ENCODE results near the gene CPEB3.

Gene CPEB3

GRCh38 chr10:92184977-92185376 lies 105.9 kb downstream of the CPEB3 start:
- DNase-seq (ENCODE audit: insufficient read length, low spot score) (no peak), FAIRE-seq (no peak)
- TF ChIP-seq SPI1 (IDR thresholded peaks at IDR 0.05; ENCODE audit: low read depth, low read length) (no peak), POLR2A (IDR thresholded peaks at IDR 0.05; ENCODE audit: low read depth, low read length) (no peak), TAF1 (IDR thresholded peaks at IDR 0.05; ENCODE audit: low read depth, low read length) (no peak), PAX5 (IDR thresholded peaks at IDR 0.05; ENCODE audit: insufficient read depth, low read length, severe bottlenecking) (no peak)

GRCh38 chr10:92183199-92183598 lies 107.7 kb downstream of the CPEB3 start:
- FAIRE-seq (no peak), DNase-seq (ENCODE audit: insufficient read length, low spot score) (no peak)
- TF ChIP-seq POLR2A (IDR thresholded peaks at IDR 0.05; ENCODE audit: low read depth, low read length) (no peak), POU2F2 (IDR thresholded peaks at IDR 0.05; ENCODE audit: low read depth, low read length) (no peak), SPI1 (IDR thresholded peaks at IDR 0.05; ENCODE audit: low read depth, low read length) (no peak), PAX5 (IDR thresholded peaks at IDR 0.05; ENCODE audit: insufficient read depth, low read length, severe bottlenecking) (no peak), POLR2AphosphoS5 (IDR thresholded peaks at IDR 0.05; ENCODE audit: low read depth, low read length) (no peak), TAF1 (IDR thresholded peaks at IDR 0.05; ENCODE audit: low read depth, low read length) (no peak)

GRCh38 chr10:92181575-92181974 lies 109.3 kb downstream of the CPEB3 start:
- no peak for DNase-seq (ENCODE audit: insufficient read length, low spot score)
- FAIRE-seq, result no peak
- TF ChIP-seq SPI1 (IDR thresholded peaks at IDR 0.05; ENCODE audit: low read depth, low read length), result peak; percentile 67
- TF ChIP-seq TAF1 (IDR thresholded peaks at IDR 0.05; ENCODE audit: low read depth, low read length), result no peak

GRCh38 chr10:92180399-92180798 lies 110.5 kb downstream of the CPEB3 start:
- TF ChIP-seq POLR2AphosphoS5 (IDR thresholded peaks at IDR 0.05; ENCODE audit: low read depth, low read length) (no peak), SPI1 (IDR thresholded peaks at IDR 0.05; ENCODE audit: low read depth, low read length) (no peak), TAF1 (IDR thresholded peaks at IDR 0.05; ENCODE audit: low read depth, low read length) (no peak), PAX5 (IDR thresholded peaks at IDR 0.05; ENCODE audit: insufficient read depth, low read length, severe bottlenecking) (no peak), POLR2A (IDR thresholded peaks at IDR 0.05; ENCODE audit: low read depth, low read length) (no peak), POU2F2 (IDR thresholded peaks at IDR 0.05; ENCODE audit: low read depth, low read length) (no peak)
- DNase-seq (ENCODE audit: insufficient read length, low spot score), result no peak
- FAIRE-seq, result no peak

GRCh38 chr10:92177546-92177945 lies 113.3 kb downstream of the CPEB3 start:
- DNase-seq (ENCODE audit: insufficient read length, low spot score) (no peak), FAIRE-seq (no peak)
- TF ChIP-seq POLR2AphosphoS5 (IDR thresholded peaks at IDR 0.05; ENCODE audit: low read depth, low read length) (no peak), POLR2A (IDR thresholded peaks at IDR 0.05; ENCODE audit: low read depth, low read length) (no peak), SPI1 (IDR thresholded peaks at IDR 0.05; ENCODE audit: low read depth, low read length) (no peak), PAX5 (IDR thresholded peaks at IDR 0.05; ENCODE audit: insufficient read depth, low read length, severe bottlenecking) (no peak), TAF1 (IDR thresholded peaks at IDR 0.05; ENCODE audit: low read depth, low read length) (no peak)

GRCh38 chr10:92175164-92175563 lies 115.7 kb downstream of the CPEB3 start:
- TF ChIP-seq PAX5 (IDR thresholded peaks at IDR 0.05; ENCODE audit: insufficient read depth, low read length, severe bottlenecking) (no peak), POLR2AphosphoS5 (IDR thresholded peaks at IDR 0.05; ENCODE audit: low read depth, low read length) (no peak)
- DNase-seq (ENCODE audit: insufficient read length, low spot score) (no peak), FAIRE-seq (no peak)

- FAIRE-seq (no peak), DNase-seq (ENCODE audit: insufficient read length, low spot score) (no peak)
- TF ChIP-seq TAF1 (IDR thresholded peaks at IDR 0.05; ENCODE audit: low read depth, low read length), result no peak
- no peak for TF ChIP-seq POLR2AphosphoS5 (IDR thresholded peaks at IDR 0.05; ENCODE audit: low read depth, low read length)
- TF ChIP-seq SPI1 (IDR thresholded peaks at IDR 0.05; ENCODE audit: low read depth, low read length), result no peak
- TF ChIP-seq POU2F2 (IDR thresholded peaks at IDR 0.05; ENCODE audit: low read depth, low read length), result no peak
- TF ChIP-seq PAX5 (IDR thresholded peaks at IDR 0.05; ENCODE audit: insufficient read depth, low read length, severe bottlenecking), result no peak
- no peak for TF ChIP-seq POLR2A (IDR thresholded peaks at IDR 0.05; ENCODE audit: low read depth, low read length)
Observed at GRCh38 chr10:92173996-92174395, 116.9 kb downstream of the CPEB3 start.

- TF ChIP-seq POLR2A (IDR thresholded peaks at IDR 0.05; ENCODE audit: low read depth, low read length) (no peak), POU2F2 (IDR thresholded peaks at IDR 0.05; ENCODE audit: low read depth, low read length) (no peak), TAF1 (IDR thresholded peaks at IDR 0.05; ENCODE audit: low read depth, low read length) (no peak), SPI1 (IDR thresholded peaks at IDR 0.05; ENCODE audit: low read depth, low read length) (no peak), POLR2AphosphoS5 (IDR thresholded peaks at IDR 0.05; ENCODE audit: low read depth, low read length) (no peak), PAX5 (IDR thresholded peaks at IDR 0.05; ENCODE audit: insufficient read depth, low read length, severe bottlenecking) (no peak)
- no peak for FAIRE-seq
- no peak for DNase-seq (ENCODE audit: insufficient read length, low spot score)
Observed at GRCh38 chr10:92164036-92164696, 126.7 kb downstream of the CPEB3 start.

- TF ChIP-seq SPI1 (IDR thresholded peaks at IDR 0.05; ENCODE audit: low read depth, low read length) (no peak), POU2F2 (IDR thresholded peaks at IDR 0.05; ENCODE audit: low read depth, low read length) (no peak), POLR2AphosphoS5 (IDR thresholded peaks at IDR 0.05; ENCODE audit: low read depth, low read length) (no peak), TAF1 (IDR thresholded peaks at IDR 0.05; ENCODE audit: low read depth, low read length) (no peak), PAX5 (IDR thresholded peaks at IDR 0.05; ENCODE audit: insufficient read depth, low read length, severe bottlenecking) (no peak), POLR2A (IDR thresholded peaks at IDR 0.05; ENCODE audit: low read depth, low read length) (no peak)
- no peak for DNase-seq (ENCODE audit: insufficient read length, low spot score)
- FAIRE-seq, result no peak
Observed at GRCh38 chr10:92162541-92162940, 128.3 kb downstream of the CPEB3 start.

GRCh38 chr10:92156874-92157773 lies 133.8 kb downstream of the CPEB3 start:
- TF ChIP-seq SPI1 (IDR thresholded peaks at IDR 0.05; ENCODE audit: low read depth, low read length), result no peak
- no peak for TF ChIP-seq TAF1 (IDR thresholded peaks at IDR 0.05; ENCODE audit: low read depth, low read length)
- no peak for TF ChIP-seq POLR2A (IDR thresholded peaks at IDR 0.05; ENCODE audit: low read depth, low read length)
- no peak for TF ChIP-seq PAX5 (IDR thresholded peaks at IDR 0.05; ENCODE audit: insufficient read depth, low read length, severe bottlenecking)
- no peak for TF ChIP-seq POU2F2 (IDR thresholded peaks at IDR 0.05; ENCODE audit: low read depth, low read length)
- TF ChIP-seq POLR2AphosphoS5 (IDR thresholded peaks at IDR 0.05; ENCODE audit: low read depth, low read length), result no peak
- FAIRE-seq (no peak), DNase-seq (ENCODE audit: insufficient read length, low spot score) (no peak)

Data from GM12891 (cell line).